NCI-H2081 (cell line): Measurements from ENCODE around the gene ABCC11.

ENCODE experiments used
- DNase-seq, 2 experiments: peaks; one replicate each; lab custom pipeline; 2025; lab: John Stamatoyannopoulos, UW

Gene ABCC11

GRCh38 chr16:48129926-48130325 is 117.4 kb downstream of the ABCC11 start:
- DNase-seq = no peak

- no peak for DNase-seq
Measured at GRCh38 chr16:48128769-48129168, 118.6 kb downstream of the ABCC11 start.

GRCh38 chr16:48126801-48127644 is 120.3 kb downstream of the ABCC11 start:
- DNase-seq = peak; percentile 10 to 47

- no peak for DNase-seq
Measured at GRCh38 chr16:48125888-48126287, 121.5 kb downstream of the ABCC11 start.

- no peak for DNase-seq
Measured at GRCh38 chr16:48124266-48124665, 123.1 kb downstream of the ABCC11 start.

GRCh38 chr16:48123104-48123788 is 124.1 kb downstream of the ABCC11 start:
- DNase-seq = no peak

GRCh38 chr16:48121276-48121675 is 126.1 kb downstream of the ABCC11 start:
- no peak for DNase-seq

- DNase-seq = no peak
Measured at GRCh38 chr16:48118841-48119240, 128.5 kb downstream of the ABCC11 start.

- DNase-seq = peak; percentile 6 to 42
Measured at GRCh38 chr16:48117217-48118105, 129.9 kb downstream of the ABCC11 start.
